ENCODE measurements around the gene GAP43. TPM values are rescaled to one million over a fixed set of nuclear protein-coding genes. Genes with fewer than 3 reads are reported as not detected.

The GAP43 gene
- total RNA-seq, 1 donor from 2014 or later = 16.1 TPM

GRCh38 chr3:115655761-115656282 is 32.5 kb downstream of the GAP43 start:
- Mint-ChIP-seq H3K27ac (ENCODE audit: unreplicated experiment) (no peak overlapping the region), H3K27me3 (ENCODE audit: unreplicated experiment) (peaks cover 2% of the 10 kb centered on the region), H3K36me3 (ENCODE audit: low read depth, unreplicated experiment) (no peaks in the 10 kb centered on the region), H3K4me3 (ENCODE audit: unreplicated experiment) (no peak overlapping the region), H3K4me1 (ENCODE audit: unreplicated experiment) (peaks cover 26% of the 10 kb centered on the region), H3K9me3 (ENCODE audit: unreplicated experiment) (no peaks in the 10 kb centered on the region)
- DNase-seq (ENCODE audit: low spot score) = no peak
- TF ChIP-seq, protein P1, sequence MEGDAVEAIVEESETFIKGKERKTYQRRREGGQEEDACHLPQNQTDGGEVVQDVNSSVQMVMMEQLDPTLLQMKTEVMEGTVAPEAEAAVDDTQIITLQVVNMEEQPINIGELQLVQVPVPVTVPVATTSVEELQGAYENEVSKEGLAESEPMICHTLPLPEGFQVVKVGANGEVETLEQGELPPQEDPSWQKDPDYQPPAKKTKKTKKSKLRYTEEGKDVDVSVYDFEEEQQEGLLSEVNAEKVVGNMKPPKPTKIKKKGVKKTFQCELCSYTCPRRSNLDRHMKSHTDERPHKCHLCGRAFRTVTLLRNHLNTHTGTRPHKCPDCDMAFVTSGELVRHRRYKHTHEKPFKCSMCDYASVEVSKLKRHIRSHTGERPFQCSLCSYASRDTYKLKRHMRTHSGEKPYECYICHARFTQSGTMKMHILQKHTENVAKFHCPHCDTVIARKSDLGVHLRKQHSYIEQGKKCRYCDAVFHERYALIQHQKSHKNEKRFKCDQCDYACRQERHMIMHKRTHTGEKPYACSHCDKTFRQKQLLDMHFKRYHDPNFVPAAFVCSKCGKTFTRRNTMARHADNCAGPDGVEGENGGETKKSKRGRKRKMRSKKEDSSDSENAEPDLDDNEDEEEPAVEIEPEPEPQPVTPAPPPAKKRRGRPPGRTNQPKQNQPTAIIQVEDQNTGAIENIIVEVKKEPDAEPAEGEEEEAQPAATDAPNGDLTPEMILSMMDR (IDR thresholded peaks at IDR 0.05; ENCODE audit: unreplicated experiment) = no peak

DNA sequence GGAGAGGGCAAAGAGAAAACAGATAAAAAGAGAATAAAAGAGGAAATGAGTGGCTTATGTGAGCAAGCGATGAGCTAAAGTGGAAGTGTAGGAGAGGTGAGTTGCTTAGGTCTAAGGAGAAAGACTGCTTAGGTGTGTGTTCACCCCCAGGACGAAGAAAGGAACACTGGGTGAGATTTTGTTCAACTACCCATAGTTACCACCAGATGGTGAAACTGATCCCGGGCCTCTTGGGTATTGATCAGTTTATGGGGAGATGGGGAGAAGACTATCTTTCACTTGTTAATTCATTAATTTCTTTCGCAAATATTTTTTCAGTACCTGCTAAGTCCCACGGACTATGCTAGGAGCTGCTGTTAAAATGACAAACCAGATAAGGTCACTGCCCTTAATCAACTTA is 33.9 kb downstream of the GAP43 start:
- TF ChIP-seq, protein P1 (IDR thresholded peaks at IDR 0.05; ENCODE audit: unreplicated experiment) = no peak
- Mint-ChIP-seq H3K36me3 (ENCODE audit: low read depth, unreplicated experiment) (no peaks in the 10 kb centered on the region), H3K9me3 (ENCODE audit: unreplicated experiment) (no peaks in the 10 kb centered on the region), H3K27me3 (ENCODE audit: unreplicated experiment) (peaks cover 2% of the 10 kb centered on the region), H3K27ac (ENCODE audit: unreplicated experiment) (peak overlapping the region; percentile 74), H3K4me3 (ENCODE audit: unreplicated experiment) (no peak overlapping the region), H3K4me1 (ENCODE audit: unreplicated experiment) (peaks cover 26% of the 10 kb centered on the region)
- no peak for DNase-seq (ENCODE audit: low spot score)

- no peaks in the 10 kb centered on the region for H3K36me3 Mint-ChIP-seq (ENCODE audit: low read depth, unreplicated experiment)
- H3K9me3 Mint-ChIP-seq (ENCODE audit: unreplicated experiment) = no peaks in the 10 kb centered on the region
- H3K27me3 Mint-ChIP-seq (ENCODE audit: unreplicated experiment) = peaks cover 2% of the 10 kb centered on the region
- no peak for DNase-seq (ENCODE audit: low spot score)
- H3K27ac Mint-ChIP-seq (ENCODE audit: unreplicated experiment) = peak overlapping the region; percentile 100
- TF ChIP-seq, protein P1 (IDR thresholded peaks at IDR 0.05; ENCODE audit: unreplicated experiment) = no peak
- H3K4me1 Mint-ChIP-seq (ENCODE audit: unreplicated experiment) = peaks cover 26% of the 10 kb centered on the region
- peak overlapping the region; percentile 92 for H3K4me3 Mint-ChIP-seq (ENCODE audit: unreplicated experiment)
Measured at GRCh38 chr3:115658032-115658336, 34.7 kb downstream of the GAP43 start.

DNA sequence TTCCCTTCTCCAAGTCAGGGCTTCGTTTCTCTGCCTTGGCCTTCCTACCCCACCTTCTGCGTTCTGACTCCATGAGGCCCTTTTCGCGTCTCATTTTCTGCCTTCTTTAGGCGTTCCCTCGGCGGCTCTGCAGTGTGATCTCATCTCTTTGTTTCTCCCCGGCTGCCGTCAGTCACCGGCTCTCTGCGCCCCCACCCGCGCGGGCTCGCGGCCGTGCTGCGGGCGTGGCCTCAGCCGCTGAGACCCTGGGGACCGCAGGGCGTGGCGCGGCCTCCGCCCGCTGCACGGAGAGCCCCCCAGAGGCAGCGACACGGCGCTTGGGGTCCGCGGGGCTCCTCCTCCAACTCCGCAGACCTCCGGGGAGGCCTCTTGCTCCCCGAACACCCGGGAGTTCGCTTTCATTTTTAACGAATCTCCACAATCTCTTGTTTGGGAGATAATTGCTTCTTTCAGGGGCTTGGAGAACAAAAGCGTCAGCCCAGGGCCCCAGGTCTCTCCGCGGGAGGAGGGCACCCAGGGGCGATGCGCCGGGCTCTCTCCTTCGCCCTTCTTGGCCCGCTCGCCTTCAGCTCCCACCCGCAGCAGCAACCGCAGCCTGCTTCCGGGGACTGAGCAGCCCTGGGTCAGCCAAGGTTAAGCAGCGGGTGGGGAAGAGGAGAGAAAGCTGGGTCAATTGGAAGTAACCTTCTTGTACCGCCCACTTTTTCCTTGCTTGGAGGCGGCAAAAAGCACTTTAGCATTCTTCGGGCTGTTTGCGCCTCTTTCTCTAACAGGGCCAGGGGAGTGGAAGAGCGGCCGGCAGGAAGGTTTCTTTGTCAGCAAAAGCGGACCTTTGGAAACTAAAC is 35.2 kb downstream of the GAP43 start:
- Mint-ChIP-seq H3K4me3 (ENCODE audit: unreplicated experiment) (peak overlapping the region; percentile 92), H3K4me1 (ENCODE audit: unreplicated experiment) (peaks cover 26% of the 10 kb centered on the region), H3K27ac (ENCODE audit: unreplicated experiment) (peak overlapping the region; percentile 100), H3K36me3 (ENCODE audit: low read depth, unreplicated experiment) (no peaks in the 10 kb centered on the region), H3K27me3 (ENCODE audit: unreplicated experiment) (peaks cover 2% of the 10 kb centered on the region), H3K9me3 (ENCODE audit: unreplicated experiment) (no peaks in the 10 kb centered on the region)
- TF ChIP-seq, protein P1 (IDR thresholded peaks at IDR 0.05; ENCODE audit: unreplicated experiment) = no peak
- DNase-seq (ENCODE audit: low spot score) = peak; percentile 83

All from endothelial cell (in vitro differentiated cells).